Right kidney (tissue), 1 donor: ENCODE data around the gene NDC1.

Experiments
- DNase-seq: peaks from one replicate; pipeline ENCODE4 v3.0.0-alpha.2; 2016

NDC1 gene

DNA sequence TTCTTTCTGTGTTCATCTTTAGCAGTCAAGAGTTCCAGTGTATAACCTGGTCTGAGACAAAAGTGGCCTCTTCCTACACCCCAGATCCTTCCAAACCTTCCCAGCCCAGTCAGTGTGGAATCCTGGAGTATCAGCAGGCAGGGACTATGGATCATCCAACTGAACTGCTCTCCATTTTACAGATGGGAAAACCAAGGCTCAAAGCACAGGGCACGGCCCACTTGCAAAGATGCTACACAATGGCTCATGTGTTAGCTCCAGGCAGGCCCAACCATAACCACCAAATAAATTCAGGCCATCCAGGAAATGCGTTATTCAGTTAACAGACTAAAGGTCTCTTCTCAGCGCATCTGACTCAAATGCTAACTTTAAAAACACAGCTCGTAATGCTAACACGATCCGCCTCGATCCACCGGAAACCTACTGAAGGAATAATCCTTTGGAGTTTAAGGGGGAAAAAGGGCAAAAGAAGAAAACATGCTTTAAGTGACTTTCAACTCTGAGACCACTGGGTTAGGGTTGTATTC is 106.3 kb downstream of the NDC1 start:
- DNase-seq: no peak

DNA sequence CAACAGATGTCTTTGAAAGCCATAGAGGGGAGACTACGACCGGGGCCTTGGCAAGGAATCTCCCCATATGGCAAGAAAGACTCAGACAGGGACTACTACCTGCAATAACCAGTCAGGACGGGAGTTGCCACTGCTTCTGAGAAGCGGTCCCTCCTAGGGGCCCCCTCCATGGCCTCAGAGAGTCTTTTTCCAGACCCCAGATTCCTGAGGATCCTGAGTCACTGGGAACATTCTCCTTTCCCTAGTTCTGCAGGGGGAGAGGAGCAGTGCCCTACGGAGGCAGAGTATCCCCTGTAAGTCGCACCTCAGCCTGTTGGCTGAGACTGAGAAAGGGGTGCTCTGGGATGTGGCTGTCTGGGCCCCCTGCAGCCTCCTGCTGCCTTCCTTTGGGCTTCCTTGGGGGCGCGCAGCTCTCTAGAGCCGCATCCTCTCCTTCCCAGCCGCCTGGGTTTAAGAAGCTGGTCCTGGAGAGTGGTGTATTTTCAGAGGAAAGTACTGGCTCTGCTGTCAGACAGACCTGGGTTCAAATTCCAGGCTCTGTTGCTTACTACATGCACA is 107.0 kb downstream of the NDC1 start:
- DNase-seq: no peak

DNA sequence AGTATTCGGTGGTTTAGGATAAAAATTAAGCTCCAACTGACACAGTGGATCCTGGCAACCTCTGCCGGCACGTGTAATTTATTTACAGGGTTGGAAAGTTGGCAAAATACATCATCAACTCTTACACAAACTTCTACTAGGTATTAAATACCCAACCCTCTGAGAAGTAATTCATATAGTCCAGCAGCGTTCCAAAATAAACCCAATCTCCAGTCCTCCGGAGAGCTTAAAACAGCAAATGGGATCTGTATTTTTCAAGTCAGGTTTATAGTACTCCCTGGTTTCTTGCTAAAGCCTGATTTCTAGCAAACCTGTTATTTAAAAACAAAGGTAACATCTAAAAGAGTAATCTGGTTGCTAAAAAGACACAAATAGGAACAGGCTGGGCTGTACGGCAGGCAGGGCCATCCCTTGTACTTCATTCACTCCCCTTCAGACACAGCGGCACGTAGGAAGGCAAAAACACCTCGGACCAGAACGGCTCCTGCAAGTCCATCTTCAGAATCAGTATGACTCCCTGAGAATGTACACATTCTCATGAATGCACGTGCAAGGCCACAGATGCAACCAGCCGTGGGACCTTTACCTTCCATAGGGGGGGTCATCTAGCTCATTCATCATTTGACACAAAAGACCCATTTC is 107.8 kb downstream of the NDC1 start:
- no peak for DNase-seq

DNA sequence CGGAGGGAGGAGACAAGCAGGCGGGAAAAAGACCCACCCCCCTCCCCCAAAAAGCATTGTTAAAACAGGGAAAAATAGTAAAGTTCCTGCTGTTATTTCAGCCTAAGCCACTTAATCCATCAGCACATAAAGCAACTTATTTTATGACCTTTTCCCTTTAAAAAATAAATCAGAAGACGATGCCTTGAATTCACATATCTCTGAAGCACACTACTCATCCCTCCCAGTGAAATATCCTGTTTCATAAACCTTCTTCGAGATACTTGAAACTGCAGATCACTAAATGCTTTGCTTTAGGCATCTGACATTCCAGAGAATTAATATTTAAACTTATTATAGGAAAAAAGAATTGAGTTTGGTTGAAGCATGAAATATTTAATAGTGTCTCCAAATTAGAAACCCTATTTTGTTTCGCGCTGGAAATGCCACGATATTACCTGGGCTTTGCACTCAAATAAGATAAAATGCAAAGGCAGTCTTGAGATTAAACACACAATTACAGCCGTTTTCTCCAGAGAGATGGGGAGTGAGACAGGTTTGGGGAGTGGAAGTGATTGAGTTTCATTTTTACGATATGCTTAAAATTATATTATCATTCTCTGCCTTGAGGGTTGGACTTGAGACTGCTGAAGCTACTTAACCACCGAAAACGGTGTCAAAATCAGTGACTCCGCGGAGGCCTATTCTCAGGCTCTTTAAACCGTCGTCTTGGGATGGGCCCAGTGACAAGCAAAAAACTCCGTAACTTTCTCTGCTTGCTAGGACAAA is 108.5 kb downstream of the NDC1 start:
- no peak for DNase-seq

DNA sequence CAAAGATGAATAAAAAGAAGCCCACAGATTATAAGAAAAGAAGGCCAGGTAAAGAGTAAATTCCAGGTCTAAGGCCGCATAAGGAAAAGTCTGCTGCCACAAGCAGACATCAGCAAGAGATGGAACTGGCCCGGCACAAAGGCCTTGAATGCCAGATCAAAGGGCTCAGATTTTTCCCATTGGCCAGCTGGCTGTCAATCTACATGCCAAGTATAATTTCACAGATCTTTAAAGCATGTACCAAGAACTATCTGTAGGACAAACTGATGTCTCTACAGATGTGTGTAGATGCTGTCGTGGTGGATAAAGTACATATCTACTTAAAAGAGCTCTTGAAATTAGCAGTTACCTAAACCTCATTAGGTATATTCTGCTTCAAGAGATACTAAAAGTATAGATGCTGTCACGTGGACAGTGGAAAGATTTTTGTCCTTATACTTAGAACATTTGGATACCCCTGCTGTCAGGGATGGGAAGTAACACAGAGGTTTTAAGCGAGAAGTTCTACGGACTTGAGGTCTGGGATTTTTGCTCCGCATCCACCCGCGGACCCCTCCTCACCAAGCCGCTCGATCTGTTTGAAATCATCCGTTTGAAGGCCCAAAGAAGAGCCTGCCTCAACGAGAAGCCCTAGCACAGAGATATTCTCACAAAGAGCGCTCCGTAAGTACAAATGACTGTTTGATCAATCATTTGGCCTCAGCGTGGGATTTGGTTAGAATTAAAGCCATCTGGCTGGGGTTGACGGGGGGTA is 109.2 kb downstream of the NDC1 start:
- no peak for DNase-seq

DNA sequence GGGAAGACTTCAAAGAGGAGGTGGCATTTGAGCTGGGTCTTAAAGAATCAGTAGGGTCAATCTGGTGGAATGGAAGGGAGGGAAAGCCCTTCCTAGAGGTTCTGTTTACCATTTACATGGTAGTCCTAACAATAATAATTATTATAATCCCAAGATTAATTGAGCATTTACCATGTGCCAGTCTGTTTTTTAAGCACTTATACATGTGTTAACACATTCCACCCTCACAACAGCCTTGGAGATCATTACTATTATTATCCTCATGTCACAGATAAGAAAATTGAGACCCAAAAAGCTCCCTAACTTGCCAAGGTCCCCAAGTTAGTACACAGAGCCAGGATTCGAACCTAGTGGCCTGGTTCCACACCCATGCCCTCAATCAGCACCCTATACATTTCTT is 109.9 kb downstream of the NDC1 start:
- DNase-seq: no peak

DNA sequence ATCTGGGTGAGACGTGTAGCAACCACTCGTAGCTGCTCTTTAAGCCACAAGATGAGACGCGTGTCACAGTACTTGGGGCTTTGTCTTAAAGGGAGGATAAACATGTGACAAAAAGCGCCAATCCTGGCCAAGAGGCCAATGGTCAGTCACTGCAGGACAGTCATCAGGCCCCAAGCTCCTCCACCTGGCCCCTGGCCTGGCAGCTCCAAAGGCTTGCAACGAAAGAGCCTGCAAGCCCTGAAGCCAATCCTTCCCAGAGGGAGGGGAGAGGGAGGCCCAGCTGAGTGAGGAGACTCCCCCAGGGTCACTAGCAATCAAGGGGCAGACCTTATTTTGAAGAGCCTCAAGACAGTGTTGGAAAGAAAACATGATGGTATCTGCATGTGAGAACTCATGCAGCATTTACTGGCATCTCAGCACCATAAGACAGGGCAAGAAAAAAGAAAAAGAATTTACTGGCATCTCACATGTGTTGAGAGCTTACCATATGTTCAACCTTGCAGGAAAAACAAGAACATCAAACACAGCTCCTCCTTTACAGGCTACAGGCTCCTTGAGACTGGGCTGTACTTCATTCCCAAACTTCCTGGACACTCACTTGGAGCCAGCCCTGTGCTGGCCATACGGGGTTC is 110.5 kb downstream of the NDC1 start:
- no peak for DNase-seq

DNA sequence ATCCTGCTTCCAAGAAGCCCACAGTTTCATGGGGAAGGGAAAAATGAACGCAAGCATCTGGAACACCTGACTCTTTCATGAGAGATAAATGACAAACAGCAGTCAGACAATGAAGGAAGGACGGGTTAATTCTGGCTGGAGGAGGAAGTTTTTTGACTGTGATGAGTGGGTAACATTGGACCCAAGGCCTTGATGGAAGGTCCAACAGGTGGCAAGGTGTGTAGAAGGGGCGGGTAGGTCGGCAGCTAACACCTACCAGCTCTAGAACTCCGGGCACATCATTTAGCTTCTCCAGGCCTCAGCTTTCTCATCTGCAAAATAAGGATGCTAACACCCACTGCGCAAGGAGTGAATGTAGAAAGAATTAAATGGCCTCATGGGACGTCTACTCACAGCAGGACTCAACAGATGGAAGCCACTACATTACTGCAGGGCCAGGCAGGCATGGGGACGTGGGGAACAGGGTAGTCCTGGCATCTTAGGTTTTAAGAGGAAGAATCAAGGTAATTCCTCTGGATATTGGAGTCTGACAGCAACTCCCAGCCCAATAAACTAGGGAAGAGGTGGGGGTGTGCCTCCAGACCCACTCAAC is 112.0 kb downstream of the NDC1 start:
- DNase-seq: no peak

DNA sequence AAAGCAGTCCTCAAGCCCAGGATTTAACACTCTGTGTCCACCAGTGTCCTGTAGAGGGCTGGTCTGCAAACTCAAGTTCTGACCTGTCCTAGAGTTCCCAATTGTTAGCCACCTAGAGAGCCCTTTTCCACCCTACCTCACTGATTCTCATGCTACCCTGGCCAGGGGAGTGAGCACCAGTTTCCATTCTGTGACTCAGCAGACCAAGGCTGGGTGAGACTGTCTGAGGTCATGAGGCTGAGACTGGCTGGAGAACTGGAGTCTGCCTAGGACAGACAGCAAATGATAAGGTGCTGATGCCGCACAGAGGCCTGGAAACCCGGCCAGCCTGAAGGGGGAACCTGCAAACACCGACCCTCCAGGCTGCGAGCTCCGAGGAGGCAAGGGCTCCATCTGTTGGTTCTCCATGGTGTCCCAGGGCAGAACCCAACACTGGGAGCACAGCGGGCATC is 112.8 kb downstream of the NDC1 start:
- no peak for DNase-seq

DNA sequence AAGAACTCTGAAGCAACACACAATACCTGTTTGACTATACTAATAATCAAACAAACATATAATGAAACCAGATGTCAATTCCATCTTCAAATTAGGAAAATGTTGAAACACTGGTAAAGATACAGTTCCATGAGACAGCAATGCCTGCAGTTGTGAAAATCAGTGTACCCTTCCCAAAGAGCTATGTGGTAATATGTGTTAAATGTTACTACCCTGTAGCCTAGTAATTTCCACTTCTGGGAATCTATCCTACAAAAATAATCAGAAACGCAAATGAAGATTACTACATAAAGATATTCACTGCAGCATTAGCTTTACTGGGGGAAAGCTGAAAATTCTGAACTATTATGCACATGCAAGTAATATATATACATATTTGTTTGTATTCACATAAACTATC is 116.1 kb downstream of the NDC1 start:
- no peak for DNase-seq

DNA sequence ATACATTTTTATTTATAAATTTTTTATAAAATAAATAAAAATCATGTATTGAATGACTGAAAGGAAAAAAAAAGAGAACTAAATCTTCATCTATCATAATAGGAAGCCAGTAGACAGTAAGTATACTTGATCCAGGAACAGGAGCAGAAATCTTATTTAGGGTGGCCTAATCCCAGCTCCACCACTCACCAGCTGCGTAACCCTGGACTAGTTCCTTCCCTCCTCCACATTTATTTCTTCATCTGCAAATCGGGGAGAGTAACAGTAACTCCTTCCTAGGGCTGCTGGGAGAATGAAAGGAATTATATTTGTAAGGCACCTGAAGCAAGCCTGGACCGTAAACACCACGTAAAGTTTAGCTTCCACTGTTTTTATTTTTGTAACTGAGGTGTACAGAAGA is 117.0 kb downstream of the NDC1 start:
- no peak for DNase-seq

DNA sequence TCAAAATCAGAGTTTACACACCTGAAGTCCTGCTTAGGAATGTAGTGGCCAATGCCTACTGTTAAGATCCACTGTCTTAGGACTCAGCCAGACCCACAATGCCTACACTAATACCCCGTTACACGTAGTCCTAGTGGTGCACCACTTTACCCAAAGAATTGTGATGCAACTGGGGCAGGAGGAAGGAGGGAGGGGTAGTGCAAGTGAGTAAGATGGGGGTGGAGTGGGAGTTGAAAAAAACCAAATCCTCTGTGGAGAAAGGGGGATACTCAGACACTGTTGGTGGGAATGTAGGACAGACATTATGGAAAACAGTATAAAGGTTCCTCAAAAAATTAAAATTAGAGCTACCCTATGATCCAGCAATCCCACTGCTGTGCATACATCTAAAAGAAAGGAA is 118.6 kb downstream of the NDC1 start:
- DNase-seq: no peak

DNA sequence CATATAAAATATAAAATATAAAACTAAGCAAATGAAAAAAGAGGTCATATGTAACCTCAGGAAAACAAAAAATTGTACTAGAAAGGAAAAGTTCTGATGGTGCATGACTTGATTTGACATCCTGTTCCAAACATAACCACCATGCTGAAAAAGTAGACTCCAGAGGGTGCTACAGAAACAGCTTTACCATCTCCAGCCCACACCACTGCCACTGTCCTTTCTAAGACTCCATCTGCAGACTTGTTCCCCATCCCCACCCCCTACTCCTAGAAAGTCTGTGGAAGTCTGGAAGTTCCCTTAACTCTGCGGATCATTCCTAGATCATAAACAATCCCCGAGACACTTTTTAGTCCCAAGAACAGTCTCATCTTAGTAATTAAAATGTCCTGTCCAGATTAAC is 119.7 kb downstream of the NDC1 start:
- DNase-seq: no peak

DNA sequence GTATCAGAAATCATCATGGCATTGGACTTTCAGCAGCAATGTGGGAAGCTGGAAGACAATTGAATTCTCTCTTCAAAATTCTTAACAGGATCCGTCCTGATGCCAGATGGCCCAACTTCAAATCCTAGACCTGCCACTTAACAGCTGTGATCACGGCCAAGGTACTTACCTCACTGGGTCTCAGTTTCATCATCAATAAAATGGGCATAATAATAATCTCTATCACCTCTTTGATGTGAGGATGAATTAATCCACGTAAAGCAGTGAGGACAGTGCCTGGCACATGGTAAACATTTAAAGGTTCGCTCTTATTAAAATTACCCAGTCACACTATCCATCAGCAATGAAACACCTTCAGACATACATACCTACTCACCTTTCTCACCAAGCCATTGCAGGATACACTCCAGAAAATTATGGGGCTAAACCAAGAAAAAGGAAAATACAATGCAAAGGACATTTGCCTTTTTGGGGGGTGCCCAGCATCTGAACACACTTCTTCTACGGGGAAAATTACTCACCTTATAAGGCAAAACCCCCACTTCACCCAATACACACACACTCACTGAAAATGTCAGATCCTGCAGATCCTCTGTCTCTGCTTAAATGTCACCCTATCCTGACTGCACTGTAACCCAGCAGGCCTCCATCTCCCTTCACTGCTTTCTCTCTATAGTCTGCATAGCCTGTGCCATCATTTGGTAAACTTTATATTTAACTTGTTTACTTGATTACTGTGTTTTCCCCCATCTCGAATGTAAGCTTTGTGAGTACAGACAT is 120.9 kb downstream of the NDC1 start:
- no peak for DNase-seq

DNA sequence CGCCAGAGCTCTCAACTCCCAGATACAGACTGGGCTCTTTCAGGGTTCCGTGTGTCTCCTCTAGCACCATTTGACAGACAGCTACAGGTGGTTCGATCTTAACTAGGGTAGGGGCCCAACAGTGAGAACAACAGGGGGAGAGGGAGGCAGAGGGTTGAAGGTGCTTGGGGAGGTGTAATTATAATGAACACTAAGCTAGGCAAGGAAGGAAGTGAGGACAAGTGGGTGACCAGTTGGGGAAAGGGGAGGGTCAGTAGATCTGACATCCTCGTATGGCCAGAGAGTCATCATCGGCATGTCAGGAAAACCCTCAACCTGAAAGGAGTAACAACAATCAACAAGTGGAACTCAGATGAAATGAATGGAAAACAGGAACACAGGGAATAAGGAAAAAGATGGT is 121.9 kb downstream of the NDC1 start:
- DNase-seq: no peak

DNA sequence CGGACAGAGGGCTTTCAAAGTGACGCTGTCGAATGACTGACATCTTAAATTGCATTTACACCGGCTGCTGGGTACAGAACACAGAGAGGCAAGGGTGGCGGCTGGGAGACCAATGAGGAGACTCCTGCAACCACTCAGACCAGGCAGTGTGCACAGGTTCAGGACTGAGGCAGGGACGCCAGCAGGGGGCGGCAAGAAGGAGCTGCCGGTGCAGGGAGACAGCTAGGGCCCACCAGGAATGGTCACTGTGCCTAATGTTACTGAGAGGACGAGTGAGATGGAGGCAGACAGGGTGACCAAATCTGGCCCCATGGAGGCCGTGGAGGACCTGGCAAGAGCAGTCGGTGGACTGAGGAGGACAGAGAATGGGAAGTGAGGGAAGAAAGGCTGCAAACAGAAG is 122.6 kb downstream of the NDC1 start:
- no peak for DNase-seq
